CD14-positive monocyte (primary cell): ENCODE measurements around the gene IGHMBP2. TPM values are rescaled to one million over a fixed set of nuclear protein-coding genes. Genes with fewer than 3 reads are reported as not detected.

Source experiments
- DNase-seq, 3 donors: peaks; one replicate each; pipeline ENCODE4 v3.0.0-alpha.2; 2011 to 2022
- H2AFZ ChIP-seq: 2 replicates; pipeline ENCODE4 v1.6.0; 2012; ENCODE audit warnings: mild to moderate bottlenecking, low read depth, low read length, inconsistent platforms; ENCODE audit not compliant: insufficient read depth, poor library complexity, severe bottlenecking
- H3K27ac ChIP-seq, 2 donors: 1 replicate in 1 of 2; 2 replicates in 1 of 2; pipeline ENCODE4 v1.5.1; 2012 to 2013; ENCODE audit warnings: low read length in 2 of 2, control low read depth in 1 of 2, inconsistent platforms in 1 of 2, low read depth in 1 of 2, mild to moderate bottlenecking in 1 of 2
- H3K27me3 ChIP-seq, 2 donors: one replicate each; pipeline versions ENCODE4 v1.6.0 to v1.6.1; 2011 to 2013; ENCODE audit warnings: low read length in 2 of 2; ENCODE audit not compliant: control insufficient read depth in 2 of 2, insufficient read depth in 2 of 2
- H3K36me3 ChIP-seq, 2 donors: replicated peaks in 1 of 2; 1 replicate in 1 of 2; 2 replicates in 1 of 2; pipeline versions ENCODE4 v1.5.1 to v1.6.1; 2012 to 2013; ENCODE audit warnings: low read length in 2 of 2, control low read depth in 1 of 2, inconsistent platforms in 1 of 2, mild to moderate bottlenecking in 1 of 2; ENCODE audit not compliant: insufficient read depth in 2 of 2, control insufficient read depth in 1 of 2
- H3K4me1 ChIP-seq, 2 donors: 1 replicate in 1 of 2; 2 replicates in 1 of 2; pipeline versions ENCODE4 v1.5.1 to v1.6.1; 2012 to 2013; ENCODE audit warnings: low read length in 2 of 2, control low read depth in 1 of 2, inconsistent platforms in 1 of 2, mild to moderate bottlenecking in 1 of 2, moderate library complexity in 1 of 2; ENCODE audit not compliant: insufficient read depth in 2 of 2, control insufficient read depth in 1 of 2
- H3K4me2 ChIP-seq: replicated peaks from 2 replicates; pipeline ENCODE3; 2012; ENCODE audit warnings: low read length, moderate library complexity, mild to moderate bottlenecking; ENCODE audit not compliant: poor library complexity, severe bottlenecking; ENCODE audit errors: extremely low read depth
- H3K4me3 ChIP-seq, 3 experiments: fragments of 200-600 bp in 1 of 3; sonication (generic) in 1 of 3; replicated peaks in 1 of 3; 1 replicate in 2 of 3; 2 replicates in 1 of 3; pipeline ENCODE4 v1.5.1; 2011 to 2013; ENCODE audit warnings: low read length in 3 of 3, mild to moderate bottlenecking in 3 of 3, control low read depth in 2 of 3, low read depth in 2 of 3, inconsistent platforms in 1 of 3, moderate library complexity in 1 of 3
- H3K79me2 ChIP-seq: 2 replicates; pipeline ENCODE4 v1.6.0; 2012; ENCODE audit warnings: mild to moderate bottlenecking, control low read depth, inconsistent platforms, low read length, moderate library complexity; ENCODE audit not compliant: insufficient read depth
- H3K9ac ChIP-seq: 2 replicates; pipeline ENCODE4 v1.6.0; 2017; ENCODE audit warnings: low read length, mild to moderate bottlenecking; ENCODE audit not compliant: insufficient read depth, poor library complexity, severe bottlenecking
- H3K9me3 ChIP-seq, 2 donors: replicated peaks in 1 of 2; 1 replicate in 1 of 2; 2 replicates in 1 of 2; pipeline versions ENCODE4 v1.5.1 to v1.6.1; 2012 to 2013; ENCODE audit warnings: low read length in 2 of 2, control low read depth in 1 of 2; ENCODE audit not compliant: control insufficient read depth in 1 of 2, insufficient read depth in 1 of 2
- H4K20me1 ChIP-seq: 2 replicates; pipeline ENCODE4 v1.6.0; 2012; ENCODE audit warnings: mild to moderate bottlenecking, low read length, control low read depth, moderate library complexity; ENCODE audit not compliant: insufficient read depth
- H3K27ac Mint-ChIP-seq, 7 donors: one replicate each; pipeline ENCODE4 v1.8.0; 2020; ENCODE audit warnings: mild to moderate bottlenecking in 7 of 7, mixed read lengths in 7 of 7, moderate library complexity in 6 of 7, inconsistent platforms in 2 of 7
- H3K27me3 Mint-ChIP-seq, 3 donors: one replicate each; pipeline ENCODE4 v1.8.0; 2021 to 2022; ENCODE audit warnings: low read depth in 3 of 3, mild to moderate bottlenecking in 3 of 3, mixed read lengths in 3 of 3, moderate library complexity in 3 of 3, inconsistent platforms in 1 of 3
- H3K36me3 Mint-ChIP-seq, 2 donors: one replicate each; pipeline ENCODE4 v1.8.0; 2020; ENCODE audit warnings: mixed read lengths in 2 of 2, inconsistent platforms in 1 of 2, mild to moderate bottlenecking in 1 of 2
- H3K4me1 Mint-ChIP-seq: one replicate; pipeline ENCODE4 v1.8.0; 2020; ENCODE audit warnings: mild to moderate bottlenecking, mixed read lengths
- H3K4me3 Mint-ChIP-seq, 2 donors: one replicate each; pipeline ENCODE4 v1.8.0; 2020; ENCODE audit warnings: mild to moderate bottlenecking in 2 of 2, mixed read lengths in 2 of 2, moderate library complexity in 1 of 2
- H3K9me3 Mint-ChIP-seq, 7 donors: one replicate each; pipeline ENCODE4 v1.8.0; 2020 to 2022; ENCODE audit warnings: mixed read lengths in 7 of 7, mild to moderate bottlenecking in 6 of 7, moderate library complexity in 6 of 7, inconsistent platforms in 2 of 7
- CTCF ChIP-seq: fragments of 200-600 bp; IDR thresholded peaks from one replicate; pipeline ENCODE4 v1.8.0; 2022; ENCODE audit warnings: antibody characterized with exemption, mild to moderate bottlenecking
- WGBS: methylation state at CpG from one replicate; pipeline ENCODE4 v1.1.5; 2013; ENCODE audit warnings: missing lambda C conversion rate; ENCODE audit not compliant: insufficient coverage; 5-methylcytosine and 5-hydroxymethylcytosine counted together
- intact Hi-C, 2 donors: fragments of 100-400 bp; cut with micrococcal nuclease; formaldehyde crosslinking; loops; one replicate each; pipeline versions ENCODE4 v1.15.0 to v1.15.1; 2023
- polyA plus RNA-seq, 3 donors: library from polyadenylated mRNA; depleted of rRNA in 1 of 3; unstranded in 2 of 3; stranded (reverse) in 1 of 3; fragments of 300-500 nt in 2 of 3; fragments of >200 nt in 1 of 3; fragmentation: Illumina TruSeq in 2 of 3; gene quantifications; 1 replicate in 2 of 3; 2 replicates in 1 of 3; pipeline ENCODE4 v1.2.3, GENCODE V29; 2012 to 2021

IGHMBP2 gene
- polyA plus RNA-seq, 3 donors: 3.9 to 14.9 (median 6.0) TPM

- H3K36me3 ChIP-seq: peaks cover 85 to 99% of the 10 kb centered on the region in 2 donors
- peaks cover 78 to 96% of the 10 kb centered on the region in 2 donors for H3K36me3 Mint-ChIP-seq
- WGBS: 97% methylated on average over 7 of the region's 16 CpGs
- intact Hi-C loops: no loop called here
- H3K27me3 Mint-ChIP-seq: no peaks in the 10 kb centered on the region
- H3K79me2 ChIP-seq: no peaks in the 10 kb centered on the region
- peak overlapping the region in 1 of 7 donors; percentile 33 for H3K27ac Mint-ChIP-seq
- TF ChIP-seq CTCF: no peak
- H3K4me2 ChIP-seq: no peak overlapping the region
- no peaks in the 10 kb centered on the region for H3K4me1 ChIP-seq
- no peaks in the 10 kb centered on the region for H3K9me3 Mint-ChIP-seq
- no peak overlapping the region for H3K27ac ChIP-seq
- no peak overlapping the region for H2AFZ ChIP-seq
- H3K9me3 ChIP-seq: no peaks in the 10 kb centered on the region
- H3K9ac ChIP-seq: no peak overlapping the region
- H3K4me3 ChIP-seq: no peak overlapping the region
- H4K20me1 ChIP-seq: no peaks in the 10 kb centered on the region
- H3K4me1 Mint-ChIP-seq: no peaks in the 10 kb centered on the region
- no peak overlapping the region for H3K4me3 Mint-ChIP-seq
- H3K27me3 ChIP-seq: no peaks in the 10 kb centered on the region
- no peak for DNase-seq
These were observed 8.0 kb downstream of the IGHMBP2 start for GRCh38 chr11:68911731-68912130.

- no peaks in the 10 kb centered on the region for H3K9me3 Mint-ChIP-seq
- no peaks in the 10 kb centered on the region for H3K27me3 Mint-ChIP-seq
- H3K4me1 Mint-ChIP-seq: no peaks in the 10 kb centered on the region
- TF ChIP-seq CTCF: no peak
- Histone ChIP-seq H3K4me2 (no peak overlapping the region), H3K9ac (no peak overlapping the region), H3K4me1 (no peaks in the 10 kb centered on the region), H4K20me1 (no peaks in the 10 kb centered on the region), H3K79me2 (no peaks in the 10 kb centered on the region), H3K4me3 (no peak overlapping the region), H2AFZ (no peak overlapping the region), H3K9me3 (no peaks in the 10 kb centered on the region), H3K36me3 (peaks cover 83 to 100% of the 10 kb centered on the region in 2 donors), H3K27ac (no peak overlapping the region), H3K27me3 (no peaks in the 10 kb centered on the region)
- no peak for DNase-seq
- H3K27ac Mint-ChIP-seq: no peak overlapping the region
- peaks cover 79 to 97% of the 10 kb centered on the region in 2 donors for H3K36me3 Mint-ChIP-seq
- no peak overlapping the region for H3K4me3 Mint-ChIP-seq
- intact Hi-C loops: no loop called here
- WGBS: 67% methylated on average over 1 of the region's 5 CpGs
These were observed 8.6 kb downstream of the IGHMBP2 start for GRCh38 chr11:68912254-68912653.
